ENCODE data around the gene MCTP2.

DNA sequence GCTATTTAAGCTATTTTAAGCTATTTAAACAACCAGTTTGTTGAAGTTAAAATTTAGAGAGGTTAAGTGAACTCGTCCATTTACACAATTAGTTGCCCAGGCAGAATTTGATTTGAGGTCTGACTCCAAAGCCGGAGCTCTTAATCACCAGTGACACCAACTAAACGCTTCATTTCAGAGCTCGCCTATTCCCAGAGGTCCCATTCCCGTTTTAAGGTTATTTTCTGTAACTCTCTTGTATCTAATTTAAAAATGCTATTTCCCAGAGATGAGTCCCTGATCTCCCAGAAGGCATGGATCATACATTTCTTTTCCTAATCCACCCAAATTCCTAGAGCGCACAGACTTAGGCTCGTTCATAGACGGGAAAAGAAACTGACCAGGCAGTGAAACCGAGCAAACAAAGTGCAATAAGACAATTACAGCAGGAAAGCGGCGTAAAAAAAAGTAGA lies 904 bp upstream of the MCTP2 start:
- TF ChIP-seq, protein P1, sequence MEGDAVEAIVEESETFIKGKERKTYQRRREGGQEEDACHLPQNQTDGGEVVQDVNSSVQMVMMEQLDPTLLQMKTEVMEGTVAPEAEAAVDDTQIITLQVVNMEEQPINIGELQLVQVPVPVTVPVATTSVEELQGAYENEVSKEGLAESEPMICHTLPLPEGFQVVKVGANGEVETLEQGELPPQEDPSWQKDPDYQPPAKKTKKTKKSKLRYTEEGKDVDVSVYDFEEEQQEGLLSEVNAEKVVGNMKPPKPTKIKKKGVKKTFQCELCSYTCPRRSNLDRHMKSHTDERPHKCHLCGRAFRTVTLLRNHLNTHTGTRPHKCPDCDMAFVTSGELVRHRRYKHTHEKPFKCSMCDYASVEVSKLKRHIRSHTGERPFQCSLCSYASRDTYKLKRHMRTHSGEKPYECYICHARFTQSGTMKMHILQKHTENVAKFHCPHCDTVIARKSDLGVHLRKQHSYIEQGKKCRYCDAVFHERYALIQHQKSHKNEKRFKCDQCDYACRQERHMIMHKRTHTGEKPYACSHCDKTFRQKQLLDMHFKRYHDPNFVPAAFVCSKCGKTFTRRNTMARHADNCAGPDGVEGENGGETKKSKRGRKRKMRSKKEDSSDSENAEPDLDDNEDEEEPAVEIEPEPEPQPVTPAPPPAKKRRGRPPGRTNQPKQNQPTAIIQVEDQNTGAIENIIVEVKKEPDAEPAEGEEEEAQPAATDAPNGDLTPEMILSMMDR (conservative IDR thresholded peaks at IDR 0.05 in 1 of 2, IDR thresholded peaks at IDR 0.05 in 1 of 2; ENCODE audit: extremely low read depth in 1 of 2, insufficient read depth in 1 of 2, low read depth in 1 of 2, low read length in 2 of 2): no peak
- TF ChIP-seq EZH2 (IDR thresholded peaks at IDR 0.05; ENCODE audit: borderline replicate concordance, low read length): no peak

All from mammary epithelial cell (primary cell).